Prostate gland (tissue), 2 donors: Measurements from ENCODE around the gene CDH22.

ENCODE experiments used
- POLR2A ChIP-seq: fragments of 450-650 bp; IDR thresholded peaks from one replicate; pipeline ENCODE4 v1.6.1; 2016; ENCODE audit warnings: antibody characterized with exemption, mild to moderate bottlenecking
- POLR2AphosphoS5 ChIP-seq: sonication (generic); formaldehyde crosslinking; IDR thresholded peaks from one replicate; pipeline ENCODE4 v1.6.1; 2017; ENCODE audit warnings: antibody characterized with exemption
- TF ChIP-seq, protein P1 (sequence below), 4 experiments: fragments of 200-600 bp in 2 of 4; fragments of 450-650 bp in 2 of 4; sonication (generic) in 2 of 4; IDR thresholded peaks; 1 replicate in 3 of 4; 2 replicates in 1 of 4; pipeline ENCODE4 v1.5.1; 2016 to 2019; ENCODE audit warnings: antibody characterized with exemption in 4 of 4, mild to moderate bottlenecking in 2 of 4, moderate library complexity in 2 of 4

DNA sequence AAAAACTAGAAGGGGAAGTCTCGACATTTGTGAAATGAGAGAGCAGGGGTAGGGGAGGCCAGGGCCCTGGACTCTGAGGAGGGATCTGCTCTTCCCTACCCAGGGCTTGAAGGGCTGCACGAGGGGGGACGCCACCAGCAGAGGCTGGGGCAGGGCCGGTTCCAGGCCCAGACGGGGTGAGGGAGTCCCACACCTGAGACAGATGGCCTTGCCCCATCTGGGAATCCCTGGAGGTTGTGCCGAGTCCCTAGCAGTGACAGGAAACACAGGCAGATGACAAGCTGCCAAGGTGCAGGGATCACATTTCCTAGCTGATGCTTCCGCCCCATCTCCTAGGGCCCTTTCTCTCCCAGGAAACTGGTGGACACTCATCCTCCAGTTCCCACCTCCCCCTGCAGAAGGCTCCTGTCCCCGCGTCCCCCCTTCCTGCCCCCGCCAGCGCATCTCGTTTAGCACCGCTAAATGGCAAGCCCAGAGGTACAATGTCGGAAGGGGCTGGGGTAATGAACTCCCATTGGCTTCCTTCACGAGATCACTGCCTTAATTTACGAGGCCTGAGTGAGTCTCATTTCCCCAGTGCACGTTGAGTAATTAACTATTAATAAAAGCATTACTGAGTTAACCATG, 35.2 kb upstream of the CDH22 start:
- TF ChIP-seq POLR2A (no peak), POLR2AphosphoS5 (no peak)
- TF ChIP-seq, protein P1, sequence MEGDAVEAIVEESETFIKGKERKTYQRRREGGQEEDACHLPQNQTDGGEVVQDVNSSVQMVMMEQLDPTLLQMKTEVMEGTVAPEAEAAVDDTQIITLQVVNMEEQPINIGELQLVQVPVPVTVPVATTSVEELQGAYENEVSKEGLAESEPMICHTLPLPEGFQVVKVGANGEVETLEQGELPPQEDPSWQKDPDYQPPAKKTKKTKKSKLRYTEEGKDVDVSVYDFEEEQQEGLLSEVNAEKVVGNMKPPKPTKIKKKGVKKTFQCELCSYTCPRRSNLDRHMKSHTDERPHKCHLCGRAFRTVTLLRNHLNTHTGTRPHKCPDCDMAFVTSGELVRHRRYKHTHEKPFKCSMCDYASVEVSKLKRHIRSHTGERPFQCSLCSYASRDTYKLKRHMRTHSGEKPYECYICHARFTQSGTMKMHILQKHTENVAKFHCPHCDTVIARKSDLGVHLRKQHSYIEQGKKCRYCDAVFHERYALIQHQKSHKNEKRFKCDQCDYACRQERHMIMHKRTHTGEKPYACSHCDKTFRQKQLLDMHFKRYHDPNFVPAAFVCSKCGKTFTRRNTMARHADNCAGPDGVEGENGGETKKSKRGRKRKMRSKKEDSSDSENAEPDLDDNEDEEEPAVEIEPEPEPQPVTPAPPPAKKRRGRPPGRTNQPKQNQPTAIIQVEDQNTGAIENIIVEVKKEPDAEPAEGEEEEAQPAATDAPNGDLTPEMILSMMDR (IDR thresholded peaks at IDR 0.05), result no peak
